PC-3 (cell line): ENCODE measurements around the gene TECPR2. TPM values are rescaled to one million over a fixed set of nuclear protein-coding genes. Genes with fewer than 3 reads are reported as not detected.

Experiments
- ATAC-seq: fragments of 200-7000 bp; cut with Tn5 transposase; 2 replicates; pipeline ENCODE4 v1.9.1; 2020; ENCODE audit warnings: mild to moderate bottlenecking, moderate library complexity
- BruUV-seq: library from RNA; stranded (reverse); fragments of 400-500 nt; replicated peaks from 2 replicates; lab custom pipeline; 2021; lab: Mats Ljungman, UMichigan
- CTCF ChIA-PET: fragments of 300-600 bp; sonication (Branson Sonifier 250); formaldehyde crosslinking; loops from one replicate; lab custom pipeline; 2022; ENCODE audit warnings: antibody characterized with exemption; lab: Charles Lee
- POLR2A ChIA-PET: fragments of 300-600 bp; sonication (Branson Sonifier 250); formaldehyde crosslinking; loops from one replicate; lab custom pipeline; 2022; ENCODE audit warnings: antibody characterized with exemption; ENCODE audit not compliant: unreplicated experiment; lab: Charles Lee
- DNase-seq: peaks from one replicate; pipeline ENCODE4 v3.0.0-alpha.2; 2015
- H2AFZ ChIP-seq: fragments of 300-600 bp; sonication (generic); 2 replicates; pipeline ENCODE4 v1.6.0; 2016; ENCODE audit warnings: antibody characterized with exemption, low read length
- H3F3A ChIP-seq: fragments of 300-600 bp; sonication (generic); one replicate; pipeline ENCODE4 v1.6.0; 2017; ENCODE audit warnings: antibody characterized with exemption, low read length, control low read depth, mild to moderate bottlenecking; ENCODE audit not compliant: unreplicated experiment
- H3K27ac ChIP-seq: fragments of 300-600 bp; sonication (generic); 2 replicates; pipeline ENCODE4 v1.5.1; 2016; ENCODE audit warnings: mild to moderate bottlenecking, low read length
- H3K27me3 ChIP-seq: fragments of 300-600 bp; sonication (generic); 2 replicates; pipeline ENCODE4 v1.6.1; 2016; ENCODE audit warnings: low read length, mixed read lengths
- H3K36me3 ChIP-seq: fragments of 300-600 bp; sonication (generic); 2 replicates; pipeline ENCODE4 v1.6.1; 2016; ENCODE audit warnings: low read depth, mixed run types, low read length, mixed read lengths
- H3K4me1 ChIP-seq: fragments of 300-600 bp; sonication (generic); 2 replicates; pipeline ENCODE4 v1.5.1; 2016; ENCODE audit warnings: low read length; ENCODE audit not compliant: insufficient read depth
- H3K4me2 ChIP-seq: fragments of 300-600 bp; sonication (generic); 2 replicates; pipeline ENCODE4 v1.6.0; 2016; ENCODE audit warnings: low read length
- H3K4me3 ChIP-seq: fragments of 300-600 bp; sonication (generic); 2 replicates; pipeline ENCODE4 v1.5.1; 2016; ENCODE audit warnings: mild to moderate bottlenecking, low read length, mixed read lengths
- H3K79me2 ChIP-seq: fragments of 300-600 bp; sonication (generic); 2 replicates; pipeline ENCODE4 v1.6.1; 2017; ENCODE audit warnings: low read length, mixed read lengths
- H3K9ac ChIP-seq: fragments of 300-600 bp; sonication (generic); 2 replicates; pipeline ENCODE4 v1.6.0; 2016; ENCODE audit warnings: mild to moderate bottlenecking, low read length
- H3K9me2 ChIP-seq: fragments of 300-600 bp; sonication (generic); replicated peaks from 2 replicates; pipeline ENCODE4 v1.6.1; 2016; ENCODE audit warnings: mixed run types, low read length, mixed read lengths
- H3K9me3 ChIP-seq: fragments of 300-600 bp; sonication (generic); 2 replicates; pipeline ENCODE4 v1.6.1; 2016; ENCODE audit warnings: low read length, mixed read lengths
- H4K20me1 ChIP-seq: fragments of 300-600 bp; sonication (generic); 2 replicates; pipeline ENCODE4 v1.6.1; 2016; ENCODE audit warnings: low read length, mixed read lengths
- CTCF ChIP-seq: fragments of 300-600 bp; sonication (generic); conservative IDR thresholded peaks from 2 replicates; pipeline ENCODE4 v1.5.1; 2017; ENCODE audit warnings: antibody characterized with exemption, low read depth, mild to moderate bottlenecking, low read length
- EZH2 ChIP-seq: fragments of 300-600 bp; sonication (generic); IDR thresholded peaks from one replicate; pipeline ENCODE4 v1.6.1; 2017; ENCODE audit warnings: antibody characterized with exemption, mild to moderate bottlenecking, low read length; ENCODE audit not compliant: unreplicated experiment
- EZH2phosphoT487 ChIP-seq: fragments of 300-600 bp; sonication (generic); IDR thresholded peaks from 2 replicates; pipeline ENCODE4 v1.6.1; 2018; ENCODE audit warnings: mild to moderate bottlenecking, antibody characterized with exemption, low read length, borderline replicate concordance
- intact Hi-C: fragments of 100-400 bp; cut with micrococcal nuclease; formaldehyde crosslinking; loops from 2 replicates; pipeline ENCODE4 v1.9.0; 2023
- total RNA-seq: library from RNA; depleted of rRNA; stranded (reverse); fragments of >200 nt; gene quantifications from 2 replicates; pipeline ENCODE4 v1.2.3, GENCODE V29; 2014

Gene TECPR2
- total RNA-seq, 1 experiment from 2014 or later, result 15.7 TPM

- intact Hi-C loops, result no loop called here
- Histone ChIP-seq H3K4me1 (no peaks in the 10 kb centered on the region), H4K20me1 (no peaks in the 10 kb centered on the region), H3K4me3 (no peak overlapping the region), H3K9ac (no peak overlapping the region), H3F3A (no peaks in the 10 kb centered on the region), H3K9me2 (no peaks in the 10 kb centered on the region), H3K4me2 (no peak overlapping the region), H3K9me3 (no peaks in the 10 kb centered on the region), H3K36me3 (no peaks in the 10 kb centered on the region), H3K27ac (no peak overlapping the region), H3K27me3 (no peaks in the 10 kb centered on the region), H3K79me2 (no peaks in the 10 kb centered on the region), H2AFZ (no peak overlapping the region)
- CTCF ChIA-PET, result no interaction called here
- no peak for TF ChIP-seq CTCF
- no peak for TF ChIP-seq EZH2phosphoT487
- no peak for TF ChIP-seq EZH2
- POLR2A ChIA-PET, result no interaction called here
- no TSS peak for BruUV-seq
- ATAC-seq, result no peak
- DNase-seq, result no peak
These were observed 94.8 kb downstream of the TECPR2 start for GRCh38 chr14:102457509-102457908.

- ATAC-seq (no peak), DNase-seq (no peak)
- CTCF ChIA-PET, result no interaction called here
- Histone ChIP-seq H3K9ac (no peak overlapping the region), H3K36me3 (peaks cover 3% of the 10 kb centered on the region; the same call in 1 of the 2 replicates), H3K4me2 (no peak overlapping the region), H2AFZ (no peak overlapping the region), H3K4me3 (no peak overlapping the region), H3K27ac (no peak overlapping the region), H3K4me1 (no peaks in the 10 kb centered on the region), H3K27me3 (no peaks in the 10 kb centered on the region), H4K20me1 (no peaks in the 10 kb centered on the region), H3K79me2 (no peaks in the 10 kb centered on the region), H3F3A (no peaks in the 10 kb centered on the region), H3K9me3 (no peaks in the 10 kb centered on the region), H3K9me2 (no peaks in the 10 kb centered on the region)
- POLR2A ChIA-PET, result interaction anchor here (0.6 kb wide), 1 partner anchor 15 kb away, joined by 14 read pairs; no protein-coding TSS in a partner anchor
- intact Hi-C loops, result no loop called here
- no TSS peak for BruUV-seq
- TF ChIP-seq CTCF (no peak), EZH2phosphoT487 (no peak), EZH2 (no peak)
These were observed 99.0 kb downstream of the TECPR2 start for GRCh38 chr14:102461490-102462338.

GRCh38 chr14:102462391-102462790 lies 99.7 kb downstream of the TECPR2 start:
- TF ChIP-seq EZH2phosphoT487 (no peak), EZH2 (no peak), CTCF (no peak)
- Histone ChIP-seq H4K20me1 (no peaks in the 10 kb centered on the region), H3K27ac (no peak overlapping the region), H3K9me3 (no peaks in the 10 kb centered on the region), H3K4me3 (no peak overlapping the region), H3K4me2 (no peak overlapping the region), H3K27me3 (no peaks in the 10 kb centered on the region), H3K4me1 (no peaks in the 10 kb centered on the region), H3K36me3 (peaks cover 3% of the 10 kb centered on the region; the same call in 1 of the 2 replicates), H2AFZ (no peak overlapping the region), H3F3A (no peaks in the 10 kb centered on the region), H3K9ac (no peak overlapping the region), H3K79me2 (no peaks in the 10 kb centered on the region), H3K9me2 (no peaks in the 10 kb centered on the region)
- no peak for DNase-seq
- BruUV-seq, result no TSS peak
- intact Hi-C loops, result no loop called here
- CTCF ChIA-PET, result no interaction called here
- no peak for ATAC-seq
- POLR2A ChIA-PET, result interaction anchor here (0.6 kb wide), 1 partner anchor 14 kb away, joined by 14 read pairs; no protein-coding TSS in a partner anchor
